SW 1271 (cell line): ENCODE results near the gene RBBP7.

Experiments used
- DNase-seq, 2 experiments: peaks; one replicate each; lab custom pipeline; 2025; lab: John Stamatoyannopoulos, UW

The RBBP7 gene

GRCh38 chrX:16870095-16870861 is at the start of gene RBBP7:
Gene RBBP7, minus strand, starts transcription at chrX:16870362. Its CDS starts 309 bp downstream, at chrX:16870053.
- peak; percentile 16 to 64 for DNase-seq

- DNase-seq, result no peak
Observed at GRCh38 chrX:16918979-16919378, 48.8 kb upstream of the RBBP7 start.

- no peak for DNase-seq
Observed at GRCh38 chrX:16917120-16917519, 47.0 kb upstream of the RBBP7 start.

GRCh38 chrX:16916561-16916960 is 46.4 kb upstream of the RBBP7 start:
- DNase-seq, result no peak

GRCh38 chrX:16914058-16914457 is 43.9 kb upstream of the RBBP7 start:
- no peak for DNase-seq

- DNase-seq, result no peak
Observed at GRCh38 chrX:16910376-16910775, 40.2 kb upstream of the RBBP7 start.

- DNase-seq, result no peak
Observed at GRCh38 chrX:16903274-16904022, 33.3 kb upstream of the RBBP7 start.

- no peak for DNase-seq
Observed at GRCh38 chrX:16897445-16897844, 27.3 kb upstream of the RBBP7 start.

GRCh38 chrX:16892504-16893362 is 22.6 kb upstream of the RBBP7 start:
- peak; percentile 12 to 47 for DNase-seq

- DNase-seq, result no peak
Observed at GRCh38 chrX:16885628-16886027, 15.5 kb upstream of the RBBP7 start.

GRCh38 chrX:16883487-16883804 is 13.3 kb upstream of the RBBP7 start:
- no peak for DNase-seq

GRCh38 chrX:16882702-16883486 is 12.7 kb upstream of the RBBP7 start:
- peak; percentile 1 to 17 for DNase-seq

- DNase-seq, result no peak
Observed at GRCh38 chrX:16882169-16882568, 12.0 kb upstream of the RBBP7 start.

GRCh38 chrX:16876696-16877095 is 6.5 kb upstream of the RBBP7 start:
- no peak for DNase-seq

- no peak for DNase-seq
Observed at GRCh38 chrX:16874458-16875095, 4.4 kb upstream of the RBBP7 start.

- DNase-seq, result no peak
Observed at GRCh38 chrX:16873106-16873505, 2.9 kb upstream of the RBBP7 start.

GRCh38 chrX:16870862-16871815 is 977 bp upstream of the RBBP7 start:
- DNase-seq, result no peak

GRCh38 chrX:16869393-16870094 is 618 bp downstream of the RBBP7 start:
- DNase-seq, result no peak

- DNase-seq, result no peak
Observed at GRCh38 chrX:16868920-16869319, 1.2 kb downstream of the RBBP7 start.
